Peyer's patch (tissue), 4 donors: ENCODE measurements around the gene FASTK.

ENCODE experiments used
- CTCF ChIP-seq, 6 experiments: fragments of 450-650 bp in 4 of 6; fragments of 200-600 bp in 2 of 6; sonication (generic) in 1 of 6; IDR thresholded peaks; one replicate each; pipeline ENCODE4 v1.5.1; 2017 to 2019; ENCODE audit warnings: antibody characterized with exemption in 6 of 6, mild to moderate bottlenecking in 3 of 6, moderate library complexity in 1 of 6
- POLR2A ChIP-seq, 2 donors: fragments of 450-650 bp; IDR thresholded peaks; one replicate each; pipeline ENCODE4 v1.5.1; 2017; ENCODE audit warnings: antibody characterized with exemption in 2 of 2, mild to moderate bottlenecking in 2 of 2, moderate library complexity in 2 of 2

GRCh38 chr7:151033864-151034249 lies 46.8 kb downstream of the FASTK start:
- TF ChIP-seq CTCF (IDR thresholded peaks at IDR 0.05) (no peak), POLR2A (IDR thresholded peaks at IDR 0.05) (no peak)
